Sciatic nerve (tissue), 2 donors: ENCODE results near the gene ADARB2. TPM values are rescaled to one million over a fixed set of nuclear protein-coding genes. Genes with fewer than 3 reads are reported as not detected.

ENCODE experiments used
- ATAC-seq: fragments of 200-7000 bp; cut with Tn5 transposase; one replicate; pipeline ENCODE4 v1.9.1; 2020; ENCODE audit warnings: mild to moderate bottlenecking, moderate library complexity
- DNase-seq: peaks from one replicate; pipeline ENCODE4 v3.0.0-alpha.2; 2020; ENCODE audit warnings: low spot score
- intact Hi-C: fragments of 100-400 bp; cut with DNase I; formaldehyde crosslinking; loops from one replicate; pipeline ENCODE4 v1.14.2; 2022
- total RNA-seq: library from RNA; stranded (reverse); fragmentation: NEBNext Ultra II Directional; extraction: Animal tissue kit (Norgen Biotek cat#: 25700); gene quantifications from one replicate; pipeline ENCODE4 v1.2.1, GENCODE V29; 2021
- donor health status: DM: no; HTN: no; CAD: no.
- donor health status: DM: no; HTN: no; CAD: no.

The ADARB2 gene
- total RNA-seq, 1 donor from 2014 or later = 1.9 TPM

DNA sequence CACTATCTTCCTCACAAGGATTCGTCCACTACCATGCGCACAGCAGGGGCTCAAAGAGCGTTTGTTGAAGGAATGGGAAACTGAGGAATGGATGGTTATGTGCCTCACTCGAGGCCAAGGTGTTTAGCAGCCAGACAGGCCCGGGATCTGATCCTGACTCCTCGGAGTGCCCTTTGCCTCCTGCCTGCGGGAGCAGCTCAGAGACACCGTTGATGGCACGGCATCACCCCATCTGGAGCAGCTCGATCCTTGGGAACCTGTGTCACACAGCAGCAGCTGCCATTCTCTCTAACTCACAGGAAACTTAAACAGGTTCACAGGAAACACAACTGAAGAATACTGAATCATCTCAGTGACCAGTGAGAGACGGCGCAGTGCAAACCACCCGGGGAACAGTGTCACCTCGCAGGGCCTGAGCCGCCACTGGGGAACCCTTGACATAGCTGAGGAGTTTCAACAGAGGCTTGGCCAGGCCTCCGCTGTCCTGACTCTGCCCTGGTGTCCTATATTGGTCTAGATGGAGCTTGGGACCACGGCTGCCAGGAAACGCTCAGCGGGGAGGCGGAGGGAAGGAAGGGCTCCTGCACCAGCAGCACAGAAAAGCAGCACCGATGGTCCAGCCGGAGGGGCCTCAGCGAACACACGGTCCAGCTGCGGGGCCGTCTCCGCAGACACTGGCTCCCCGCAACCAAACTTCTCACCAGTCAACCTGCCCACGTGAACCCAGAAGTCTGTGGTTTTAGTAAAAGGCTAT, 169.4 kb downstream of the ADARB2 start:
- intact Hi-C loops = no loop called here
- no peak for DNase-seq
- no peak for ATAC-seq

DNA sequence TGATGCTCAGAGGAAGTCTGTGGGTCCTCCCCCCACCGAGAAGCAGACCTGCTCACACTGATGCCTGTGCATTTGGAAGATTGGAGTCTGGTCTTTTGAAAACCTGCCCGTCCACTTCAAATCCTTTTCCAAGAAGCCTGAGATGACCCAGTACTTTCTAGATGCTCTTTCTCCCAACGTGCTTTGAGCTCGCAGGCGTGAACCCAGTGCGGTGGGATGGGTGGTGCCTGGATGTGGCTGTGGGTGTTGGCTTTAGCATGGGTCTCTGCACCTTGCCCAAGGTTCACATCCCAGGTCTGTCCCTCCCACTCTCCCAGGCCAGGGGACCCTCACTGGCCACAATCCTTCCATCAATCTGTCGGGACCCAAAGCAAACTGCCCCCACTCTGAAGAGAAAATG, 170.2 kb downstream of the ADARB2 start:
- DNase-seq (no peak), ATAC-seq (no peak)

DNA sequence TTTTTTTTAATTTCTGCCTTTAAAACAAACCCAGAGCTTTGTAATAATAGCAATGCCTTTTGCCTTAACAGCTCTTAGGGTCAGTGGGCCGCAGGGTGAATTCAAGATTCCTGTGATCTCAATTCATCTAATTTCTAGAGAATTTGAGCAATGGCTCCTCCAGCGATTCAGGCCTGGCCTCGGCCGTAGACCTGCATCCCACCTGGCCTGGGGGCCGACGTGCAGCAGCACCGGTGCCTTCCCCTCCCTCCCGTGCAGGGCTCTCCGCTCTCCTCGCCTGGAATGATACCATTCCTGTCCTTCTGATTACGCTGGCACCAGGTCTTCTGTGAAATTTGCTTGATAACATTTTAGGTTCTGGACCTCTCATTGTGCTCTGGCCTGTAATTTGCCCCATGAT, 172.5 kb downstream of the ADARB2 start:
- no peak for ATAC-seq
- intact Hi-C loops = no loop called here
- DNase-seq = no peak

More for the DNA sequence above, 170.2 kb downstream of the ADARB2 start:
- intact Hi-C loops = no loop called here

DNA sequence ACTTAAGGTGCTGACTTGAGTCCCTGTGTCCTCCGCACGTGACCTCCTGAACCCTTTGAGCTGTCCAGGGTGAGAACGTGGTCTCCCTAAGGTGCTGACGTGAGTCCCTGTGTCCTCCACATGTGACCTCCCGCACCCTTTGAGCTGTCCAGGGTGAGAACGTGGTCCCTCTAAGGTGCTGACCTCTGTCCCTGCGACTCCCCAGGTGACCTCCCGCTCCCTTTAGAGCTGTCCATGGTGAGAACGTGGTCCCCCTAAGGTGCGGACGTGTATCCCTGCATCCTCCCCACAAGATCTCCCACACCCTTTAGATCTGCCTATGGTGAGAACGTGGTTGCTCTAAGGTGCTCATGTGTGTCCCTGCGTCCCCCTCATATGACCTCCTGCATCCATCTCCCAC, 174.3 kb downstream of the ADARB2 start:
- no peak for DNase-seq
- ATAC-seq = no peak
- intact Hi-C loops = no loop called here

DNA sequence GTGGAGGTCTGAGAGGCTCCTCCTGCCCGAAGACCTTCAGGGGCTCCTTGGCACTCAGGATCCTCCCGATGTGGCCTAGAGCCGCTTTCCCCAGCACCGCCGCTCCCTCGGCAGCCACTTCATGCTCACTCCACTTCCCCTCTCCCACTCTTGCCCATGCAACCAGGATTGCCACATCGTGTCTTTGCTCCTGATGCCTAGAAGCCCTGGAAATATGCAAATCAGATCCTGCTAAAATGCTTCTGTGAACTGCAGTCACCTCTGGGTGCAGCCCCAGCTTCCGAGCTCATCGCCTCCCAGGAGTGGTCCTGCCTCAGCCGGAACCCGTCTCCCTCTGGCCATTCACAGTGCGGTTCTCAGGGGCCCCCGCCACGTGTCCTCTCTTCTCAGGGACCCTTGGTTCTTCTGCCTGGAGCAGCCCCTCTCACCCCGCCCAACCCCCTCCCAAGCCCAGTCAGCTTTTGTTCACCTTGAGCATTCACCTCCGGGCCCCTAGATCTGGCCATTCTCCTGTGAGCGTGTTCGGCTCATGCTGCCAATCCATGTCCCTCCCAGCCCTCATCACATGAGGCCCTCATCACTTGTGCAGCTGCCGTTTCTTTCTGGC, 175.5 kb downstream of the ADARB2 start:
- intact Hi-C loops = no loop called here
- DNase-seq = no peak
- no peak for ATAC-seq

DNA sequence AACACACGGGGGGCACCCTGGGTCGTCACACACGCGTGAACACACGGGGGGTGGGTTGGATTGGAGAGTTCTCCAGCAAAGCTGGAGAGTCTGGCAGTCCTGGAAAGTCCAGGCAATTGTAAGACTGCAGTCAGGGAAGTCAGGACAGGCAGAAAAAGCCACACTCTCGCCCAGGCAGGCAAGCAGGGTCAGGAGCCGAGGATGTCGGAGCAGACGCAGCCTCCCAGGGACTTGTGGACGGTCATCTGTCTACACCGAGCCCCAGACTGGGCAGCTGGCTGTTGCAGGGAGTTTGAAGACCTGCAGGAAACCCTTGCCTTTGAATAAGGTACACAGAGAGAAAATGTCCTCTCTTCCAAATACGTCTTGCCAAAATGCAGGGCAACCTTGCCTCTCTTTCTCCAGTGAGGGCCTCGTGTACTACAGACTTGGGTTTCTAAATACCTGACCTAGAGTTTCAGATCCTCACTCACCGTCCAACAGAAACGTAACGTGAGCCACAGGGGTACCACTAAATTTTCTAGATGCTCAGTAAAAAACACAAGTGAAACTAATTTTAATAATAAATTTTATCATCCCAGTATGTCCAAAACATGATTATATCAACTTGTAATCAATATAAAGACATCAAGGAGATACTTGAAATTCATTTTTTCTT, 176.7 kb downstream of the ADARB2 start:
- DNase-seq = no peak
- intact Hi-C loops = no loop called here
- ATAC-seq = no peak

DNA sequence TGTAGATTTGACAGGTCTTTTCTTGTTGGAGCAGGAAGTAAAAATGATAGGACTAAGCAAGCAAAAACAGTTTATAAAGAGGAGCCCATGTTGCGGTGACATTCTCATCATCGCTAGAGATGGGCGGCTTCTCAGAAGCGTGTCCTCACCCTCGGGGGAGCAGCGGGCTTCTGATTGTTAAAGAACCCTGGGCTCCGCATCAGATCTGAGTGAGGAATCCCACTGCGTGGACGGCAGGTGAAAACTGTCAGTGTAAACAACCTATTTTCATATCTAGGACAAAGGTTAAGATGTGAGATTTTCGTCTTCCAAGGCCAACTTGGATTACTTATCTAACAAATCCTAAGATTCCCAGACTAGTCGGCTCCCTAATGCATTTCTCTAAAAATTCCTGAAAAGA, 177.6 kb downstream of the ADARB2 start:
- DNase-seq = peak; percentile 41
- intact Hi-C loops = no loop called here
- no peak for ATAC-seq

DNA sequence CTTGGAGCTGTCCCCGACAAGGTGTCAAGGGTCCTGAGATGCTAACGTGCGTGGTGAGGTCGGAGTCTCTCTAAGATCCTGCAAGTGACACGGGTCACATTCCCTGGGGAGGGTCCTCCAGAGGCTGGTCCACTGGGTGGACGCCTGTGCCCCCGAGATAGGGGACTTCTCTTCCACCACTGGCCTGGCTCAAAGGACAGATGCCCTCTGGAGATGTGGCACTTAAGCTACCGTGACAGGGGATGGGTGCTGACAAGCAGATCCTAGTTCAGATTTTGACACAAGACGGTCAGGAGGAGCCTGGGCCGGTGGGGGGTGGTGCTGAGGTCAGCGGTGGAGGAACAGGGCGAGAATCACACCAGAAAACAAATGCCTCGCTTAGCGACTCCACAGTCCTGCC, 178.0 kb downstream of the ADARB2 start:
- intact Hi-C loops = no loop called here
- ATAC-seq (no peak), DNase-seq (peak; percentile 44)

DNA sequence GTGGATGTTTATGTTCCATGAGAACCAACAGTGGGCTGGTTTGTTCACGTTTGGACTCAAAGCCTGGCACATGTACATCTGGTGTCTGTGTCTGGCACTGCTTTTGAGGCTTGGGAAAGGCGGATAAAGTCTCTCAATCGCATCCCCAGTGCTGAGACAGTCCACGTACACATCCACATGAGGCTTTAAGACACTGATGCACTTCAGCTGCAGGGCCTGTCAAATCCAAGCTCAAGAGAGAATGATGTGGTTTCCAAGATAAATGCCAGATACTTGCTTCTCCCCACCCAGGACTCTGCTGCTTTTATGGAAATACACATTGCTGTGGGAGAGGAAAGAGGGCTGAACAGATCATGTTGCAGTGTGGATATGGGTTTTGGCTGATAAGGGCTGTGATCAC, 178.4 kb downstream of the ADARB2 start:
- ATAC-seq (no peak), DNase-seq (peak; percentile 25)
- intact Hi-C loops = no loop called here

DNA sequence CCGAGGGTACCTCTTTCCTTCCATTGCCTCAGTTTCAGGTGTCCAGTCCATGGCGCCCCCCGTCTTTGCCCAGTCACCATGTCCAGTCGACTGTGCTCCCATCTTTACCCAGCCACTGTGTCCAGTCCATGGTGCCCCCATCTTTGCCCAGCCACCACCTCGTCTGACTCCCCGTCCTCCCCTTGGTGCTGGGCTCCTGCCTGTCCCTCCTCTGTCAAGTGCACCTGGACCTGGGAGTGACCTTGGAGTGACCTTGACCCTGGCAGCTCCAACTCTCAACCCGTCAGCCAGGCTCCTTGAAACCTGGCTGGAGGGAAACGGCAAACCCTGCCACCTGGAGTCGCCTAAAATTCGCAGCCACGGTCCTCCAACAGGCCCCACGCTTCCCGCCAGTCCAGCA, 180.2 kb downstream of the ADARB2 start:
- ATAC-seq (no peak), DNase-seq (peak; percentile 40)
- intact Hi-C loops = no loop called here

DNA sequence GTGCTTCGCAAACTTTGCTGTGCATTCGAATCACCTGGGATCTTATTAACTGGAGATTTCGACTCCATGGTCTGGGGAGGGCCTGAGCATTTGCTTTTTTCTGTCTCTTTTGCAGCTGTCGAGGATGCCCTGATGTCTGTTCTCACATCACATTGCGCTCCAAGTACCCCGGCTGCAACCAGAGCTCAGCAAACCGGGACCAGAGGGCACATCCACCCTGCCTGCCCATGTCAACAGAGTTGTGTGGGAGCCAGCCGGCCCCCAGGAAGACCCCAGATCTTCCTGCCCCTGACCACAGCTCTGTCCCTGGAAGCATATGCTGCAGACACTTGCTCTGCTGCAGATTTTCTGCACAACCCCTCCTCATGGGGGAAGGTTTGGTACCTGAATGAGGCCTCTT, 180.8 kb downstream of the ADARB2 start:
- ATAC-seq = no peak
- intact Hi-C loops = no loop called here
- no peak for DNase-seq

DNA sequence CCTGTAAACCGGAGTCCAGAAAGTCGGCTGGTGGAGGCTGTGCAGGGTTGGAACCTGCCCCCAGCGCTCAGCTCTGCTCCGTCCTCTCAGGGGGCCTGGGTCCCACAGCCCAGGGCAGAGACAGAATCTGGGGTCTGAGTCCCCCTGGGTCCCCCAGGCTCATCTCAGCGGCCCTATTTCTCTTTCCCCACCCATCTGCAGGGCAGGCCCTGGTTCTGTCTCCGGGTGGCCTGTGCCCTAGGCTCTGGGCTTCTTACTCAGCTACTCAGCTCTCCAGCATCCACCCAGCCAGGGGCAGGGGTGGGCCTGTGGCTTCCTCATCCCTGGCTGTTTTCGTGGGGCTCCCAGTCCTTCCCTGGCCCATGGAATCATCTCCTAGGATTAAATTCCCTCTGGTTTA, 183.4 kb downstream of the ADARB2 start:
- ATAC-seq = no peak
- intact Hi-C loops = no loop called here
- no peak for DNase-seq

DNA sequence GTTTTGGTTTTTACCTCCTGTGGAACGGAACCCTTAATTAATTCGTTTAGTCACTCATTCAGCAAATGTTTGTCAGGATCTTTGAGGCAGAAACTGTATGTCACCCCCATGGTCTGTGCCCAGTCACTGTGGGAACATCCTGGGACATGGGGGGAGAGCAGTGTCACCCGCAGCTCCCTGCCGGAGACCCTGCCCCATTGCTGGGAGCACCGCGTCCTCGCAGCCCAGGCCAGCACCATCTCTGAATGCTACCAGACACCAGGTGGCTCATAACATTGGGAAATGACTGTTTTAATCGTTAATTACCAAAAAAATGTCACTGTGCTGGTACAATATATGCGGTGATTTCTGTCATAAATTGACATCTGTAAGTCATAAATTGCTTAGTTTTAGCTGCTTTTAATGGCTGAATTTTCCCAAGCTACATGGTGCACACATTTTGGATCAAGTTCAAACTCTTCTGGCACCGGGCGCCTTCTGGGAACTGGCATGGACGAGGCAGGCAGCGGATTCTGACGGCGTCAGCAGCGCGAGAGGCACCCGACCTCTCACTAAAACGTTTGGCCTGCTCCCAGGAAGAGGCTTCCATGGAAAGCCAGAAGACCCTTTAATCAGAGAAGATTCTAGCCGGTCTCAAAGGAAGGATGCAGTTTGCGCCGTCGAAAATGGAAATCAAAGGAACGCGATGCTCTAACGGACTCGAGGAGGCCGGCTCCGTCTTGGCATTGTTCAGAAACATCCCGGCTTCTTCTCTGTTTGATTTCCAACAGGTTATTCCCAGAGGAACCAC, 184.2 kb downstream of the ADARB2 start:
- DNase-seq = no peak
- intact Hi-C loops = no loop called here
- ATAC-seq = no peak

DNA sequence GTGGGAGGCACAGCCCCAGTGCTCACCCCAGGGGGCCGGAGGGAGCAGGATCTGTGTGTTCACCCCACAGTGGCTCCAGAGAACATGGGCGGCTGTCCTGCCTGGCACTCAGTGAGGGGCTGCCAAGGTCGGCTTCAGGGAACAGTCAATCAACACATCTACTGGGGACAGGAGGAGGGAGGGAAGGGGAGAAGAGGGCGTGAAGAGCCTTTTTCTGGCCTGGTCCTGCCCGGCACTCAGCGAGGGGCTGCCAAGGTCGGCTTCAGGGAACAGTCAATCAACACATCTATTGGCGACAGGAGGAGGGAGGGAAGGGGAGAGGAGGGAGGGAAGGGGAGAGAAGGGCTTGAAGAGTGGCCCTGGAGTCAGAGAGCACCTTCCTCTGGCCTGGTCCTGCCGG, 184.9 kb downstream of the ADARB2 start:
- ATAC-seq (no peak), DNase-seq (no peak)
- intact Hi-C loops = no loop called here

DNA sequence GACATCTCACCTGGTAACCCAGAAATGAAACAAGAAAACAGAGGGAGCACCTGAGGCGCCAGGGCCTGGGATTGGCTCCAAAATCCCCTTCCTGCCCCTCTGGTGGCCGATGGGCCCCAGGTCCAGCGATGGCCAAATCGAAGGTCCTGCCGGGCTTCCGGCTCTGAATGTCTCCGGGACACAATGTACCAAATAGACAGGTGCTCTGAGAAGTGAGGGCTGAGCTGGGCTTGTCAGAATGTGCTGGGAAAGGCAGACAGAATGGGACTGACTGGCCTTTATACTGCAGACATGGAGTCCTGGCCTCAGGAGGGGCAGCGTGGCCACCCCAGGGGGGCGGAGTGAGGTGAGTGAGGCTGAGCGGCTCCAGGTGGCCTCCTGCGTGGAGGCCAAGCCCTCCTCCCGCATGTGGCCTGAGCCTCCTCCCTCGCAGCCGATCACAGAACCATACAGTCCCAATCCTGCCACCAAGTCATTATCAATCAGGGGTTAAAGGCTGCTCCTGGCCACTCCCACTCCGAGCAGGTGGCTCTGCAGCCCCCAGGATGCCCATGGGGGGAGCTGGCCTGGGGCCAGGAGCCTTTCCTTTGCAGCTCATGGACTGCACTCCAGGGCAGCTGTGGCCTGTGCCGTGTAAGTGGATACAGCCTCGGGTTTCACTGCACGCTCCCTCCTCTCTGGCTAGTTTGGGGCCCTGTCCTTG, 185.5 kb downstream of the ADARB2 start:
- intact Hi-C loops = no loop called here
- DNase-seq (peak; percentile 44), ATAC-seq (no peak)

DNA sequence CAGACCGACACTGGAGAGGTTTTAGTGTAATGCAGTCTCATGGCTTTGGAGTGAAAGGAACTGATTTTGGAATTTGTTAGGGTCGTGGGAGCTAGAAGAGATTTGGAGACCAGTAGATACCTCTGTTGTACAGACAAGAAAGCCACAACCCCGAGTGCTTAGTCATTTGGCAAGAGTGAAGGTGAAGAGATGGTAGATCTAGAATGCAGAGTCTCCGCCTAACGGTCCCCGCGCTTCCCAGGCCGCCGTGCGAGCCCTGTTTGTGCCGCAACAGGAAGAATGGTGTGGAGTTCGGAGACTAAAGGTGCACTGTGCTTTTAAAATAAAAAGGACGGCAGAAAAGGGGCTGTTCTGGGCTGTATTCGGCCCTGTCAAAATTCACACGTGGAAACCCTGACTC, 186.7 kb downstream of the ADARB2 start:
- no peak for ATAC-seq

DNA sequence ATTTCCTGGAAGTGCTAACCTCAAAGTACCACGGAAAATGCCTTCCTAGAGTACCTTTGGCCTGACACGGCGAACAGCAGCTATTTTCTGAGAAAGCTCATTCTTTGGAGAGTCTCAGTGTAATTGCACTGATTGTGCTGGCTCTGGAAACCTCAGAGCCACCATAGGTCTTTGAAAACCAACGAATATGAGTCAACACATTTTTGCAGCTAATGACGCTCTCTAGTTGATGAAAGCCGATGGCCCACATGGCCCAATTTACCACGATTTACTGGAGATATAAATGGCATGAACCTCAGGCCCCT, 187.1 kb downstream of the ADARB2 start:
- DNase-seq (no peak), ATAC-seq (no peak)
- intact Hi-C loops = no loop called here

More for the DNA sequence above, 186.7 kb downstream of the ADARB2 start:
- intact Hi-C loops = no loop called here
- no peak for DNase-seq

DNA sequence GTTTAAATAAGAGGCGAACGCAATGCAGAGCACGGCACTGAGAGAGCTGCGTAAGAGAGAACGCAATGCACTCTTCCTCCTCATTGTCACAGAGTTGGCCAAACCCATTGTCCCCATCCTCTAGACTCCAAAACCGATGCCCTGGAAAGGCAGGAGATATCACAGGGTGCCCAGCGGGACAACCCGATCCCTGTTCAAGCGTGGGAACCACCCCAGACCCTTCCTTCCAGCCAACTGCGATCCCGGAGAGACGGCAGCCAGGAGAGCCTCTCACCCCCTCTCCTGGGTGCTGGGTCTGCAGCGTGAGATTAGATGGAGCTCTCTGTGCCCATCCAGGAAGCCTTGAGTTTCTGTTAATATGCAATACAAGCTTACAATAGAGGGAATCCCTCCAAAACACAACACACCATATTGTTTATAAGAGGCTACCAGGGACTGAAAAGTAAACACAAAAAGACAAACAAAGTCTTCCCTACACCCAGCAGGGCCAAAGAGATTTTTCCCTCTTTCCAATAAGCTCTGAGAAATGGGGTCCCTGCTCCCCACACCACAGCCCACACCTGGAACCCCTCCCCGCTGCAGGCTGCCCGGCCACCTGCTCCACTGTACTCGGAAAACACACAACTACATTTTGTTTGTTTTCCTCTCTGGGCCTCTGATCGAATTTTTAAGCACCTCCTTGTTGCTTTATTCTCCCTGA, 187.6 kb downstream of the ADARB2 start:
- intact Hi-C loops = no loop called here
- ATAC-seq = no peak
- no peak for DNase-seq

DNA sequence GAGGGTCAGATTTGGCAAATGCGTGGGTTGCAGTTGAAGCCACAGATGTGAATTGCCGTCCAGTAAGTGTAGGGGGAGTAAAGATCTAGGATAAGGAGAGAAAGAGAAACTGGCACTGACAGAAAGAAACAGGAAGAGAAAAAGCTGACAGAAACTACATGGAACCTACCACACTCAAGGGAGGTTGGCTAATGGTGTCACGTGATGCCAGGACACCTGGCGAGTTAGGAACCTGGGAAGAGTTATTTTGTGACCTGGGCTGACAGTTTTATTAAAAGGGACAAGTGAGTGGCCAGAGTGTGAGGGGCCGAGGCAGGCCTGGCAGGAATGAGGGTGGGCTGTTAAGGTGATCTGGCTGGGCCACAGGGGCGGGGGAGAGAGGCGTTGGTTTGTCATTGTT, 188.7 kb downstream of the ADARB2 start:
- intact Hi-C loops = no loop called here
- DNase-seq = peak; percentile 31
- ATAC-seq = no peak
